GM12872 (cell line): ENCODE results near the gene PRMT3.

ENCODE experiments used
- TF ChIP-seq, protein P1 (sequence below): IDR thresholded peaks from 3 replicates; pipeline ENCODE4 v1.5.1; 2011; ENCODE audit warnings: low read depth, mild to moderate bottlenecking, low read length, moderate library complexity; ENCODE audit not compliant: insufficient read depth

PRMT3 gene

GRCh38 chr11:20483931-20484330 lies 96.4 kb downstream of the PRMT3 start:
- TF ChIP-seq, protein P1, sequence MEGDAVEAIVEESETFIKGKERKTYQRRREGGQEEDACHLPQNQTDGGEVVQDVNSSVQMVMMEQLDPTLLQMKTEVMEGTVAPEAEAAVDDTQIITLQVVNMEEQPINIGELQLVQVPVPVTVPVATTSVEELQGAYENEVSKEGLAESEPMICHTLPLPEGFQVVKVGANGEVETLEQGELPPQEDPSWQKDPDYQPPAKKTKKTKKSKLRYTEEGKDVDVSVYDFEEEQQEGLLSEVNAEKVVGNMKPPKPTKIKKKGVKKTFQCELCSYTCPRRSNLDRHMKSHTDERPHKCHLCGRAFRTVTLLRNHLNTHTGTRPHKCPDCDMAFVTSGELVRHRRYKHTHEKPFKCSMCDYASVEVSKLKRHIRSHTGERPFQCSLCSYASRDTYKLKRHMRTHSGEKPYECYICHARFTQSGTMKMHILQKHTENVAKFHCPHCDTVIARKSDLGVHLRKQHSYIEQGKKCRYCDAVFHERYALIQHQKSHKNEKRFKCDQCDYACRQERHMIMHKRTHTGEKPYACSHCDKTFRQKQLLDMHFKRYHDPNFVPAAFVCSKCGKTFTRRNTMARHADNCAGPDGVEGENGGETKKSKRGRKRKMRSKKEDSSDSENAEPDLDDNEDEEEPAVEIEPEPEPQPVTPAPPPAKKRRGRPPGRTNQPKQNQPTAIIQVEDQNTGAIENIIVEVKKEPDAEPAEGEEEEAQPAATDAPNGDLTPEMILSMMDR = no peak

DNA sequence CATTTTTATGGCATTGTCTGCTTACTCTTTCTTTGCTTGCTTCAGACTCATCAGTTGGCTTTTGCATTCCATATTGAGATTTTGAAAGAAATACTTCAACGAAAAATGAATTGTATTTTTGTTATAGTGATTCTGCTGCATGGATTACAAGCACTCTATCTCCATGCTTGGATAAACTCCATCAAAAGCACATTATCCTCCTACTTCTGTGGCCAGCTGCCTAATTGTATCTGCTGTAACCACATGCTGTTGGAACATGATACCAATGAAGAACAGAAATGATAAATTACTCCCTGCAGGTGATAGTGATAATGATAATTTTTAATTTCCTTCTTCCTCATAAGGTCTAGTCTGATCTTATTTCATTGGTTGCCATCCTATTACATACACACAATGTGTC lies 100.8 kb downstream of the PRMT3 start:
- TF ChIP-seq, protein P1 = no peak

GRCh38 chr11:20489948-20490347 lies 102.4 kb downstream of the PRMT3 start:
- TF ChIP-seq, protein P1 = no peak

DNA sequence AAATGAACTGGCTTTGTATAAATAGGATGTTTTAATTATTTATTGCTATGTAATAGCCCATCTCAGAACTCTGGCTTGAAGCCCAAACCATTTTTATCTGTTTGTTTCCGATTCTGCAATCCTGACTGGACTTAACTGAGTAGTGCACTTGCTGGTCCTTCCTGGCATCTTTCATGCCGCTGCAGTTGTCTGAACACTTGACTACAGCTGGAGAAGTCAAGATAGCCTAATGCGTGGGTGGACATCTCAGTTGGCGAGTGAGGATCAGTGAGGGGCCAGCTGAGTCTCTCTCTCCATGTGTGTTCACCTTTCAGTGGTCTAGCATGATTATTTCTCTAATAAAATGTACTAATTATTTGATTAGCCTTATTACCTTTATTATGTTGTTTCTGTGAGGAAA lies 105.8 kb downstream of the PRMT3 start:
- TF ChIP-seq, protein P1 = no peak

GRCh38 chr11:20497124-20497792 lies 109.7 kb downstream of the PRMT3 start:
- TF ChIP-seq, protein P1 = no peak

DNA sequence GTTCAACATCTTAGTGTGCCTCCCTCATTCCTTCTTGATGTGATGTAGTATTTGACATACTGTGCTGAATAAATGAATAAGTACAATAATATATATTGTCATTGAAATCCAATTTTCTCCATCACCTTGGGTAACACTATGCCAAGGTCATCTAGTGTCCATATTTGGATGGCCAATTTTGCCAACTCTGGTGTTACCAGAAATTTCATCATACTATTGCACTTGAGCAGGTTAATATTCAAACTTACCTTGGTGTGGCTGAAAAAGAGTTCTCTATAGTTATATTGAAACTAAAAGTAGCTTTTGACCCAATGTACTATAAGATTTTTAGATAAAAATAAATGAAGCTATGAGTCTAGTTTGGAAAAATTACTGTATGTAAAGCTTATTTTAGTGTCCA lies 113.7 kb downstream of the PRMT3 start:
- TF ChIP-seq, protein P1 = no peak

- TF ChIP-seq, protein P1 = no peak
These were observed 114.5 kb downstream of the PRMT3 start for GRCh38 chr11:20501971-20502370.
